HG03064 (cell line): ENCODE results near the gene MARK1.

Experiments
- ATAC-seq: cut with Tn5 transposase; IDR thresholded peaks from one replicate; pipeline ENCODE4 v1.9.1; 2021; ENCODE audit warnings: low read depth; ENCODE audit not compliant: unreplicated experiment

Gene MARK1

DNA sequence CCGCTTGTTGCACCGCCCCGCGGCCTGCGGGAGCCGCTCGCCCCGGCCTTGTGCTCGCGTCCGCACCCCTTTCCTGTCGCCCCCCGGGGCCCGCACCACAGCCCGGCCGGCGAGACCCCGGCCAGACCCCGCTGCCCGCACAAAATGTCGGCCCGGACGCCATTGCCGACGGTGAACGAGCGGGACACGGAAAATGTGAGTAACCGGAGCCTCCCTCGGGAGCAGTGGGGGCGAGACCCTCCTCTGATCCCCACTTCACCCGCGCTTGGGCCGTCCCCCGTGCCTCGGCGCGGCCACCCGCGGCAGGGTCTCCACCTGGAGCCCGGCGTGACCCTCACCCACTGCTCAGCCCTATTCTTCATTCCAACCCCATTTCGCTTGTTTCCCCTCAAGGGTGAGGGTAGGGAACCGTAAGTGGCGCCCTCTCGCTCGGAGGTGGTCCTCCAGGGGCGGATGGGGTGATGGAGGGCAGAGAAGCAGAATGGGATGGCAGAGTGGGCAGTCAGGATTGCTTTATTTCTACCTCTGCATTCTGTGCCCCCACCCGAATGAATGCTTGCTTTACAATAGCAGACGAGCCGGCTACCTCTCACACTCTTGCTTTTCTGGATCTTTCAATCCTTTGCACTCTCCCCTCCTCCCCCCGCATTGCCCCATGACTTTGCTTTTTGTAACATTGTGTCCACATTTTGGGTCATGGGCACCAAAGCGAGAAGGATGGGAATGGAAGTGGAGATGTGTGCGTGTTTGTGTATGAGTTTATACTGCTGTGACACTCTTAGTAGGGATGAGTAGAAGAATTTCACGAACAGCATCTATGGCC, 954 bp downstream of the MARK1 start:
- no peak for ATAC-seq

DNA sequence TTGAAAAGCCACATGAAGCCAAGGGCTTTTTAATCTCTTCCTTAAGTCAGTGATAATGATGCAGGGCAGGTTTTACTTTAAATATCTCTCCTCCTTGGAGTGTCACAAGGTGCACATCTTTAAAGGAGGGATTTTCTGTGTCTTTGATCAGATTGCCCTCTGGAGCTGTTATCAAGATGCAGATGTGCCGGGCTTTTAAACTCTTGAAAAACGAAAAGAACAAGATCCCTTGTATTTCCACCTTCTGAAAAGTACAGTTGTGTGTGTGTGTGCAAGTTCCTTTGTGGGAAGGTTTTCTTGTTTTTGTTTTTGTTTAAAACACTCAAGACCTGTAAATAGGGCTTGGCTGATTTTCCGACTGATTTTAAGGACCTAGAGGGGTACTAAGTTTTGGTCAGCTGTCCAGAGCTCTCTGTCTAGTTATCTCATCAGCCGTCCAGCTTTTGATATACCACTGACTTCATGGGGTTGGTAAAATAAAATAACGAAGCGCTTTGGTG, 1.6 kb downstream of the MARK1 start:
- no peak for ATAC-seq

DNA sequence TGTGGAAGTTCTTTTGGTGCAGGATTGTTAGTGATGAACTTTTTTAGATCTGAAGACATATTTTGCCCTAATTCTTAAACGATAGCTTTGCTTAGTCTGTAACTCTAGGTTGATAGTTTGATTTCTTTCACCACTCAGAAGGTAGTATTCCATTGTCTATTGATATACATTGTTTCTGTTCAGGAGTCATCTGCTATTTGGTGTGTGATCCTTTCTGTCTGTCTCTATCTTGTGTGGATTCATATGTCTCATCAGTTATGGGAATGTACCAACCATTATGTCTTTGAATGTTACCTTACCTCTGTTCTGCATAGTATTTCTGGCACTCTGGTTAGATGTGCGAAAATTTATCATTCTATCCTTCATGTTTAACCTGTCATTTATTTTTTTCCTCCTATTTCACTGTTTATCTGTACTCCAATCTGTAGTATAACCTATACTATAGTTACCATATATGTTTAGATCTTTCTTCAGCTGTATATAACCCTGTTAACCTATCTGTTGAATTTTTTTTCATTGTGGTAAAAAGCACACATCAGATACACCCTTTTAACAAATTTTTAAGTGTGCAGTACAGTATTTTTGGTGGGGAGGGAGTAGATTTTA, 5.7 kb downstream of the MARK1 start:
- ATAC-seq: no peak

DNA sequence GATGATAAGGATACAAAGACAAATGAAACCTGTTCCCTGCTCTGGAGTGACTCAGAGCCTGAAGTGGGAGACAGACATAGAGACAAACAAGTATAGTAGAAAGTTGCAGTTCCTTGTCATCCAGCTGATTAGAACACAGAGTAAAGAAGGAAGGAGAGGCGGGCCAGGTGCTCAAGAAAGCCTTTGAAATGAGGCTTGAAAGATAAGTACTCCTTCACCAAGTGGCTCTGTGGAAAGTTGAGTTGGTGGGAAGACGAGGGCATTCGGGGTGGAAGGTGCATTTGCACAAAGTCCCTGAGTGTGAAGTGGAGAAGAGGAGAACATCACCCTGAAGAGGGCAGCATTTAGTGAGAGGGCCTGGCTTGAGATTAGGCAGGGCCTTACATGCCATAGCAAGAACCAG, 17.0 kb downstream of the MARK1 start:
- no peak for ATAC-seq

DNA sequence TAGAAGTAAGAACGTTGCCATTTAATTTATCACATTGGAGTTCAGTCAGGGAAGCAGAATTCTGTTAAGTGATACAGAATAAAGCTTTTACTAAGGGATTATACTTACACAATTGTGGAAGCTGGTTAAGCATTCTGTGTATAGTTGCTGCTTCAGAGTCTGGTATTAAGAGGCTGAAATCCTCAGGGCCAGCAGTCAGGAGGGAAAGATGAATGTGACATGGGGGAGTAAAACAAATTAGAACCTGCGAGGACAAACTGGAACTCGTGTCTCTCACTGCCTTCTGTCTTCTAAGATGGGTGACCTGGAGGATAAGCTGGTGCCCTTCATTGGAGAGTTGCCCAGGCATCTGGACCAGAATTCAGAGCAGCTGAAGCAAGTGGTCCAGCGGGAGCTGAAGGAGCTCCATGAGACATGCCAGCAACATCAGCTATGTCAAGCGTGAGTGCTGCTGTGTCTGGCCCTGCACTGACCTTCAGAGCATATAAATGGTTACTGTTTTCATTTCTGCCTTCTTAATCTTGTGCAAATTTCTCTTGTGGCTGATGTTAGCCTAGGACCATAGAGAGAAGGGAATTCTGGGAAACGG, 23.0 kb downstream of the MARK1 start:
- ATAC-seq: no peak

DNA sequence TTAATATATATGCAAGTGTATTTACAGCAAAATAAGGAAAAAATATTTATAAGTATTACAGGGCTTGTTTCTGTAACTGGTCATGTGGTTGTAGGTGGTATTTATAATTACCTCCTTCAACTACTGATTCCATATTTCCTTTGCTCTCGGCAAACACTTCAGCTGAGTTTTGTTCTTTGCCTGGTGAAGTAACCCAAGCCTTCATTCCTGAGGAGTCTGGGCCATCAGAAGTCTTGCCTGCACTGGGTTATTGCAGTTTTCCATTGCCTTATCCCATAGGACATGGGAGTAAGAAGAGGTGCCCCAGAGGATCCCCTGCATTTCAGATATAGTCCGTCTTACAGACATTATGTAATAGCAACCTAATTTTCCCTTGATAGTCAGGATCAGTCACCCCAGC, 23.8 kb downstream of the MARK1 start:
- no peak for ATAC-seq

DNA sequence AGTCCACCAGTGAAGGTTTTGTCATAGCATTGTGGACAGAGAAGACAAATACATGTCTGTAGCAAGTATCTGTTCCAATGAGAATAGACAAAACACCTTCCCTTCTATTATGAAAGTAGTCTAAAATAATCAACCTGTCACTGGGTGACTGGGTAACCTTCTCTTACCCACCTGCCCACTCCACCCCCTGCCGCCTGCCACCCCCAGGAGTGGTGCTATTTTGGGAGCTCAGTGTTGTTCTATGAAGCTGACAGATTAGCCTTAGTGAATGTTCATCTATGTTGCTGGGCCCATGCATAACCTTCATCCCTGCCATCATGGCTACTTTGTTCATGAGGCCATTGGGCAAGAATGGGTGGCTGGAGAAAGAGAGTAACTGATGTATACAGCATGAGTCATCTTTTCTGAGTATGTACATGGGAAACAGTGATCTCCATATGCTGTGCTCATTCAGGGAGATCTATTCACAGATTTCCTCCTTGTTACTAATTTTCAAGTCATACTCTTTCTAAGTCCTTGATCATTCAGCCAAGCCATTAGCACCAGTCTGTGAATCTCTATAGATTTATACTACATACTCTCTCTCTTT, 24.8 kb downstream of the MARK1 start:
- no peak for ATAC-seq

DNA sequence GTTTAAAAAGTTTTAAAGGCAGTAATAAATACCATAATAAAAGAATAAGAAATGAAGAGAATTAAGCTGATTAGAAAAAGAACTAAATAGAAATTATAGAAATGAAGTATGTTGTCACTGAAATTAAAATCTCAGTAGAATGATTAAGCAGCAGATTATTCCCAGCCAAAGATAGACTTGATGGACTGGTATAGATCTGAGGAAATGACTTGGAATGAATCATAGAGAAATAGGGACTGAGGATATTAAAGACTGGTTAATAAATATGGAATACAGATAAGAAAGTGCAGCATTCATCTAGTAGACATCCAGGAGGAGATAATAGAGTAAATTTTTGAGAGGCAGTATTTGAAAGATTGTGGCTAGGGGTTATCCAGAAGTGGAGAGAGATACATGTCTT, 28.7 kb downstream of the MARK1 start:
- ATAC-seq: no peak

DNA sequence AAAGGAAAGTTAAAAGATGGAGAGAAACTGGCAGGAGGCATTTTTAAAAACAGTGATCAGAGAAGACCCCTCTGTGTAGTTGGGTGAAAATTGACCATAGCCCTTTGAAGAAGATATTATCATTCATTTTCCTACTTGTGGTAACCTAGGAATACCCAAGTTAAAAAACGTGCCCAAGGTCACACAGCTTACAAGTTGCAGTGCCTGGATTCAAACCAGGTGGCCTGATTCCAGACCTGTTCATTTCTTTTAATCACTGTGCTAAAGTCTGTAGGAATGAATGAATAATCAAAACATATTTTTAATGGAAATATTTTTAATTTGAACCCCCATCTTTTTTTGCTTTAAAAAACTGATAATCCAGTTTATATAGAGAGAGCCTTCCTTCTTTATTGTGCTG, 35.6 kb downstream of the MARK1 start:
- ATAC-seq: no peak

DNA sequence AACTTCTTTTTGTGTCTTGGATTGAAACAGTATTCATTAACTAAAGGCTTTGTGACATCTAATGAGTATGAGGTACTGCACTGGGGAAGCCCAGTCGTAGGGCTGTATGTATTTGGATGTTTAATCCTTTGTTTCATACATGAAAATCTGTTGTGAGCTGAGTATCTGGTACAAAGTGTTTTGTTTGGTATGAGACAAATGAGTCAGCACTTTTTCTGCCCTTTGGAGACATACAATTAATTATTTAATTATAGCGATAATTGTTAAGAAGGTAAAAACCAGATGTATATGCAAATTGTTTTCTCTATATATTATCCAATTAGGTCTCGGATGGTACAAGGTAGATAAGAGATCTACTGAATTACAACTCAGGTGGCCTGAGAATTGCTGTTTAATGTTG, 36.3 kb downstream of the MARK1 start:
- no peak for ATAC-seq

DNA sequence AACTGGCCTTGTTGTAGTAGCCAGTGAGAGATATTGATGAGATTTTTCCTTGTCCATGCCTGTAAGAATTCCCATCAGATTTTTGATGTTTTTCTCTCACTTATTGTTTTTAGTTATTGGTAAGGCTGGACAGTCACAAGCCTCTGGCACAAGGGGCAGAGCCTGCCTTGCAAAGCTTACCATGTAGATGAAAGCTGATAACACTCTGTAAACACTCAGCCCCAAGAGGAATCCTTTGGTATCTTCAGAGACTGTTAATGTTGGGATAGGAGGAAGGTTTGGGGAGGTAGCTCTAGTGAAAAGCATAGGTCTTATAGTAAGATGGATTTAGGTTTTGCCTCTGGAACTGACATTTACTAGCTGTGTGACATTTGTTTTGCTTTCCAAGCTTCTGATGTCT, 37.7 kb downstream of the MARK1 start:
- no peak for ATAC-seq

DNA sequence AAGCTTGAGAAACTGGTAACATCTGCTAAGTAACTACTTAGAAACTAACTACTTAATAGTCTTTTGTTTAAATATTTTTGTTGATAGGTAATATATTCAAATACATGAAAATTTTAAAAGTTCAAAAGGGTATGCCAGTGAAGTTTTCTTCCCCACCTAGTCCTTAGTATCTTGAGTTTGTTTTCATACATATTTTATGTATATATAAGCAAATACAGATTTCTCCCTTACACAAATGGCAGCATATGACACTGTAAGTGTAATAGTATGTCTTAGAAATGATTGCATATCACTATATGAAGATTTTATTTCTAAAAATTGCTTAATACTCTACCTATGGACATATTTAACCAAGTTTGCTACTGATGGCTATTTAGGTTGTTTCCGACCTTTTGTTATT, 38.9 kb downstream of the MARK1 start:
- ATAC-seq: no peak

DNA sequence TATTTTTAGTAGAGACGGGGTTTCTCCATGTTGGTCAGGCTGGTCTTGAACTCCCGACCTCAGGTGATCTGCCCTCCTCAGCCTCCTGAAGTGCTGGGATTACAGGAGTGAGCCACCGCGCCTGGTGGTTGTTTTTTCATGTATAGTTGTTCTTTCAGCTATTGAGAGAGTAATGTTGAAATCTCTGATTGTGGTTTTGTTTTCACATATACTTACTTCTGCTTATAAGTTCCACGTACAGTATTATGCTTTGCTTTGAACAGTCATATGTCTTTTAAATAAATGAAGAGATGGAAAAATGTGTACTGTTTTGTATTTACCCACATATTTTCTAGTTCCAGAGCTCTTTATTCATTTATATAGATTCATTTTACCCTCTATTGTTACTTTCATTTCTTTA, 44.5 kb downstream of the MARK1 start:
- no peak for ATAC-seq

DNA sequence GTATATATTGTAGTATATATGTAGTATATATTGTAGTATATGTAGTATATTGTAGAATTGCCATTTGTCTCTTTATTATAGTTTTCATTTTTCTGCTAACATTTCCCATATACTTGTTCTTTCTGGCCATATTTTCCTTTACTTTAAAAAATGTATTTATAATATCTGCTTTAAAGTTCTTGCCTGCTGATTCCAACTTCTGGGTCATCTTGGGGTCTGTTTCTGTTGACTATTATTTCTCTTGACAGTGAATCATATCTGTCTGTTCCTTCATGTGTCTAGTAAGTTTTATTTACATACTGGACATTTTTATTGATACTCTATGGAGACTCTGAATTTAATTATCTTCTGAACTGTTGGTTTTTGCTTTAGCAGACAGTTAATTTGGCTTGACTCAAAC, 45.9 kb downstream of the MARK1 start:
- no peak for ATAC-seq

DNA sequence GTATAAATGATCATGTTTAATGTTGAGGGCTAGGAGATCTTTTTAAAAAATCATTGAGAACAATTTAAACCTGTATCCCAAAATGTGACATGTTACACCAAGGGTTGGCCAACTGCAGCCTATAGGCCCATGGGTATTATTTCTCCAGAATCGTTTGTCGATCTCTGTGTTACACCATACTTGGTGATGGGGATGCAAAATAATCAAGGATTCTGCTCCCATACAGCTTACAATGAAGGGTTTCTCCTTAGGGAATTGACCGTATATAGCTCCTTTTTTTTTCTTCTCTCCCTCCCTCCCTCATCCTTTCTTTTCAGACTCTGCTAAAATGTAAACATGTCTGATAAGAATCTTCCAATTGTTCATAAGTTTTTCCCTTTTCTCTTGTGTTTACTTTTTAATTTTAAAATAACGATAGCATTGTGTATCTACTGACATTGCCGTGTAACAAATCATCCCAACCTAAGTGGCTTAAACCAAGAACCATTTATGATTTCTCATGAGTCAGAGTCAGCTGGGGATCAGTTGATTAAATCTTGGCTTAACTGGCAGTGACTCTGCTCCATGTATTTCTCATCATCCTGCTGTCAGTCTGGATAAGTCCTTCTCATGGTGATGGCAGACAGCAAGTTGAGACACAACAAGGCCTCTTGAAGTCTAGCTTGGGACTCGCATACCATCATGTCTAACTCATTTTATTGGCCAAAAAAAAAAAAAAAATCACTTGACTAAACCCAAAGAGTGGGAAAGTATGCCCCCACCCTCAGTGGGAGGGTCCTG, 48.0 kb downstream of the MARK1 start:
- ATAC-seq: no peak

DNA sequence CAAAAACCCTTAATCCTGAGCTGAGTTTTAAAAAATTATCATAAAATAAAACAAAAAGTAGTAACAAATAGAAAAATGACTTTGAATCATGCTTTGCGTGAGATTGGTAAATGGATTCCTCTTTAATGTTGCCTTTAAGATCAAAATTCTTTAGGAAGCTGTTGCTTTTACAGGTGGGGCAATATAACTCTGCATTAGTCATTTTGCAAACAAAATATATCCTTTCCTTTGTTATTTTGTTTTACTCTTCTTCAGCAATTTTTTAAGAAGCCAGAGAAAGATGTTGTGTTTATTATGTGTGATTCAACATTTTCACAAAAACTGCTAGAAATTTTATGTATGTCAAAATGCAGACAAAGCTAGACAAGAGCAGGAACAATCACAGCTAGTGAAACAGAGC, 50.0 kb downstream of the MARK1 start:
- no peak for ATAC-seq

DNA sequence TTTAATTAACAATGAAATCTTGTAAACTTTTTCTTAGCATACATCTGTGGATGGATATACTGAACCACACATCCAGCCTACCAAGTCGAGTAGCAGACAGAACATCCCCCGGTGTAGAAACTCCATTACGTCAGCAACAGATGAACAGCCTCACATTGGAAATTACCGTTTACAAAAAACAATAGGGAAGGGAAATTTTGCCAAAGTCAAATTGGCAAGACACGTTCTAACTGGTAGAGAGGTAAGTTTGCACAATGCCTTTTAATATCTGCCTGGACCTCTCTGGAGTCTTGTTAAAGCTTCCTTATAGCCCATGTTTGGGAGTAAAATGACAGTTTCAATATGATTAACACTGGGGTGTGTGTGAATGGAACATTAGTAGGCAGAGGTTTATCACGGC, 51.4 kb downstream of the MARK1 start:
- no peak for ATAC-seq

DNA sequence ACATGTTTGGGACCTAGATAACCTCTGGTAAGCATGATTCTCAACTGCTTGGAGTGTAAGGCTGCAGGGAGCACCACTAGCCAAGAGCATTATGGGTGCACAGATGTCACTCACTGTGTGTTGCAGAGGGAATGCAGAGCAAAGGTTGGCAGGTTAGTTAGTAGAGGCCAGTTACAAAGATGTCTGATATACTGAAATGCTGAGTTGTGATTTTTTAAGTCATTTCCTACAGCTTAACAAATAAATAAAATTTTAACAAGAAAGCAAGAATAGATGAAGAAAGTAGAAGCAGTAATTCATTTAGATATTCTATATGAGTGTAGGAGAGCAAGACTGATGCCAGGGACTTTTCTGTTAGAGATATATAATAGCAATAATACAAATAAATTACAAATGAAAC, 64.8 kb downstream of the MARK1 start:
- ATAC-seq: no peak

DNA sequence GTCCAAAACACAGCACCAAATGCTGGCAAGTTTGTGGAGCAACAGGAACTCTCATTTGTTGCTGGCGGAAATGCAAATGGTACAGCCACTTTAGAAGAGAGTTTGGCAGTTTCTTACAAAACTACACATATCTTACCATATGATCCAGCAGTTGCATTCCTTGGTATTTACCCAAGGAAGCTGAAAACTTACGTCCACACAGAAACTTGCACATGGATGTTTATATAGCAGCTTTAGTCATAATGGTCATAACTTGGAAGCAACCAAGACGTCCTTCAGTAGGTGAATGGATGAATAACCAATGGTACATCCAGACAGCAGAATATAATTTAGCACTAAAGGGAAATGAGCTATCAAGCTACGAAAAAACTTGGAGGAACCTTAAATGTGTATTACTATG, 66.4 kb downstream of the MARK1 start:
- no peak for ATAC-seq

DNA sequence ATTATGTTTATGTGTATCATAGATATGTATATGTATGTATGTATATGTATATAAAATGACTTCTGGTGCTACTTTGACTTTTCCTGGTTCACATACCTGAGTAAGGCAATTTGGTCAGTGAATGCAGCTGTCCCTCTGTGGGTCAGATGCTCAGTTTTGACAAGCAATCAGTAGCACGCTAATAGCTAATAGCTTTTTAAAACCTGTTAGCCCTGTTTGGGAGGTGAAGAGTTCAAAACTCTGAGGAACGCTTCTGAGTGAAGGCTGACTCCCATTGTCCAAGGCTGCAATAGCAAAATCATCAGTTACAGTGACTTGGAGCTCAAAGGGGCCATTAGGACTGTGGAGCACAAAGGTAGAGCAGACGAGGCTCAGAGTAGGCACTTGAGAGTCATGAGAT, 67.2 kb downstream of the MARK1 start:
- no peak for ATAC-seq

DNA sequence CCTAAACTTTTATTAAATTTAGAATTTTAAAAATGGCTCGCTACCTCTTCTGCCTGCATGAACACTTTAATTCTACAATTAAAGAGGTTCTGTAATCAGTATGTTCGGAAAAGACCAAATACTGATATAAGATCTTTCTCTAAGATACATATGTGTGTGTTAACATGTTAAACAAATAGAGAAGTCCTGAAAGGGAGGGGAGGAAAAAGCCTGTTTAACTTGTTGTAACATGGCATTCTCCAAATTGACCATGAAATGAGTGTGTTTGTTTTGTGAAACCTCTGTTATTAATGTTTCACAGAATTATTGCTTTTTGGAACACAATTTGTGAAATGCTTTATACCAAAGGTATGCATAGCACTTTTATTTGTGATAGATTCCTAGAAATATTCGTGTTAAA, 77.0 kb downstream of the MARK1 start:
- no peak for ATAC-seq
